Left lung (tissue), 10 donors: Measurements from ENCODE around the gene ACVR1B. TPM values are rescaled to one million over a fixed set of nuclear protein-coding genes. Genes with fewer than 3 reads are reported as not detected.

Source experiments
- ATAC-seq: fragments of 200-7000 bp; cut with Tn5 transposase; one replicate; pipeline ENCODE4 v1.9.1; 2020; ENCODE audit warnings: moderate library complexity
- DNase-seq, 4 donors: peaks; one replicate each; pipeline ENCODE4 v3.0.0-alpha.2; 2013 to 2020
- H3K27ac ChIP-seq, 2 donors: fragments of 200-600 bp; sonication (generic) in 1 of 2; one replicate each; pipeline versions ENCODE4 v1.5.0 to v1.8.0; 2020 to 2021
- H3K27me3 ChIP-seq, 2 donors: fragments of 200-600 bp; sonication (generic) in 1 of 2; one replicate each; pipeline versions ENCODE4 v1.5.0 to v1.8.0; 2020 to 2021
- H3K36me3 ChIP-seq, 2 donors: fragments of 200-600 bp; sonication (generic) in 1 of 2; one replicate each; pipeline versions ENCODE4 v1.5.0 to v1.8.0; 2020 to 2021
- H3K4me1 ChIP-seq, 2 donors: fragments of 200-600 bp; one replicate each; pipeline ENCODE4 v1.8.0; 2021
- H3K4me3 ChIP-seq, 2 donors: fragments of 200-600 bp; sonication (generic) in 1 of 2; one replicate each; pipeline versions ENCODE4 v1.5.0 to v1.8.0; 2020 to 2021; ENCODE audit warnings: mild to moderate bottlenecking in 1 of 2
- H3K9me3 ChIP-seq, 2 donors: fragments of 200-600 bp; sonication (generic) in 1 of 2; one replicate each; pipeline versions ENCODE4 v1.5.0 to v1.8.0; 2020 to 2021
- intact Hi-C, 2 donors: fragments of 100-400 bp; cut with DNase I; formaldehyde crosslinking; loops; one replicate each; pipeline versions ENCODE4 v1.11.2 to v1.14.2; 2022
- polyA plus RNA-seq, 6 donors: library from polyadenylated mRNA; unstranded; fragments of 120-200 nt; gene quantifications; one replicate each; pipeline ENCODE4 v1.2.1, GENCODE V29; 2013; ENCODE audit not compliant: insufficient read length in 6 of 6
- total RNA-seq, 2 donors: library from RNA; stranded (reverse); fragmentation: NEBNext Ultra II Directional; extraction: Animal tissue kit (Norgen Biotek cat#: 25700); gene quantifications; one replicate each; pipeline ENCODE4 v1.2.1, GENCODE V29; 2021
- TF ChIP-seq, protein P1 (sequence below), 2 donors: fragments of 200-600 bp; sonication (generic) in 1 of 2; IDR thresholded peaks; one replicate each; pipeline versions ENCODE4 v1.5.0 to v1.8.0; 2021; ENCODE audit warnings: antibody characterized with exemption in 2 of 2
- donor health status: DM: no; HTN: yes; CAD: no.
- donor health status: DM: no; HTN: no; CAD: no.

Gene ACVR1B
- total and polyA plus RNA-seq, 8 donors, result 13.2 to 26.6 (median 16.5) TPM

DNA sequence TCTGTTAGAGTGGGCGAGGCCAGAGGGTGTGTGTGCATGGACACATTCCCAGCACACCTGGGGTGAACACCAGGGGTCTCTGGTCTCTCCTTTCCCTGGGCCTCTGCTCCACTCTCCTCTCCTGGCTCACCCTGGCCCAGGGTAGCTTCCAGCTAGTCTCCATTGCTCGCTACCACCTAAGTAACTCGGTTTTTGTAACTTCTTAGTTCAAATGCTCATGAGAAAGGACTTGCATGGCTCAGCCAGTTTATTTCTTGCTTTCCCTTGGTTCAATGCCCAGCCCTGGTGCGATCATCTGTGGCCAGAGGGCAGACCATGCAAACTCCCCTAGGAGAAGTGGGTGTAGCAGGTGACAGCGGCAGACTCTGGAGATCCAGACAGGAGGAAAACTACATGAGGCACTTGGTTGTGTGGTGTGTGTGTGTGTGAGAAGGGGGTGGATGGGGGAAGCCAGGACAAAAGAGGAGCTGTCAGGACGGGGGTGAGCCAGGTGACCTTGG lies 8.9 kb upstream of the ACVR1B start:
- ATAC-seq (no peak), DNase-seq (no peak)
- TF ChIP-seq, protein P1, sequence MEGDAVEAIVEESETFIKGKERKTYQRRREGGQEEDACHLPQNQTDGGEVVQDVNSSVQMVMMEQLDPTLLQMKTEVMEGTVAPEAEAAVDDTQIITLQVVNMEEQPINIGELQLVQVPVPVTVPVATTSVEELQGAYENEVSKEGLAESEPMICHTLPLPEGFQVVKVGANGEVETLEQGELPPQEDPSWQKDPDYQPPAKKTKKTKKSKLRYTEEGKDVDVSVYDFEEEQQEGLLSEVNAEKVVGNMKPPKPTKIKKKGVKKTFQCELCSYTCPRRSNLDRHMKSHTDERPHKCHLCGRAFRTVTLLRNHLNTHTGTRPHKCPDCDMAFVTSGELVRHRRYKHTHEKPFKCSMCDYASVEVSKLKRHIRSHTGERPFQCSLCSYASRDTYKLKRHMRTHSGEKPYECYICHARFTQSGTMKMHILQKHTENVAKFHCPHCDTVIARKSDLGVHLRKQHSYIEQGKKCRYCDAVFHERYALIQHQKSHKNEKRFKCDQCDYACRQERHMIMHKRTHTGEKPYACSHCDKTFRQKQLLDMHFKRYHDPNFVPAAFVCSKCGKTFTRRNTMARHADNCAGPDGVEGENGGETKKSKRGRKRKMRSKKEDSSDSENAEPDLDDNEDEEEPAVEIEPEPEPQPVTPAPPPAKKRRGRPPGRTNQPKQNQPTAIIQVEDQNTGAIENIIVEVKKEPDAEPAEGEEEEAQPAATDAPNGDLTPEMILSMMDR (IDR thresholded peaks at IDR 0.05), result no peak
- no peak overlapping the region for H3K4me3 ChIP-seq
- H3K27ac ChIP-seq, result no peak overlapping the region
- no peaks in the 10 kb centered on the region for H3K36me3 ChIP-seq
- H3K4me1 ChIP-seq, result peaks cover 0 to 6% of the 10 kb centered on the region in 2 donors
- H3K9me3 ChIP-seq, result peaks cover 0 to 24% of the 10 kb centered on the region in 2 donors
- intact Hi-C loops, result no loop called here
- H3K27me3 ChIP-seq, result no peaks in the 10 kb centered on the region

DNA sequence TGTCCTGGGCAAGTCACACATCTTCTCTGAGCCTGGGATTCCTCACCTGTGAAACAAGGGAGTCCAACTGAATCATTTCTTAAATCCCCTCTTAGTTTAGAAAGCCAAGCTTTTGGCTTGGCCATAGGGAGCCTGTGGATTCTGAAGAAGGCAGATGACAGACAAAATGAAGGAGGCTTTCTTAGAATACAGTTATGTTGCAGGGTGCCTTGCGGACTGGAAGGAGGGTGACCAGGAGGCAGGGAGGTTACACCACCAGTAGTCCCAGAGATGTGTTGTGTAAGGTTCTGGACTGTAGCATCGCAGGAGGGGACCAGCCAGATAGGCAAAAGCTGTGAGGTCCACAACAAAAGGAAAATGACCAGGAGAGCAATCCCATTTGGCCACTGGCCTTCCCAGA lies 8.2 kb upstream of the ACVR1B start:
- DNase-seq, result no peak
- Histone ChIP-seq H3K4me1 (peaks cover 0 to 6% of the 10 kb centered on the region in 2 donors), H3K27me3 (no peaks in the 10 kb centered on the region), H3K9me3 (peaks cover 0 to 24% of the 10 kb centered on the region in 2 donors), H3K27ac (no peak overlapping the region), H3K4me3 (no peak overlapping the region), H3K36me3 (no peaks in the 10 kb centered on the region)
- TF ChIP-seq, protein P1 (IDR thresholded peaks at IDR 0.05), result no peak
- ATAC-seq, result no peak
- intact Hi-C loops, result no loop called here

- Histone ChIP-seq H3K4me3 (no peak overlapping the region), H3K4me1 (peaks cover 0 to 6% of the 10 kb centered on the region in 2 donors), H3K9me3 (peaks cover 0 to 24% of the 10 kb centered on the region in 2 donors), H3K27ac (no peak overlapping the region), H3K36me3 (no peaks in the 10 kb centered on the region), H3K27me3 (no peaks in the 10 kb centered on the region)
- ATAC-seq (no peak), DNase-seq (no peak)
- TF ChIP-seq, protein P1 (IDR thresholded peaks at IDR 0.05), result no peak
- intact Hi-C loops, result no loop called here
These were observed 6.8 kb upstream of the ACVR1B start for GRCh38 chr12:51944608-51945233.

GRCh38 chr12:51947246-51947996 lies 4.1 kb upstream of the ACVR1B start:
- no peak overlapping the region for H3K4me3 ChIP-seq
- DNase-seq (no peak), ATAC-seq (no peak)
- no peaks in the 10 kb centered on the region for H3K27me3 ChIP-seq
- intact Hi-C loops, result no loop called here
- H3K9me3 ChIP-seq, result peaks cover 0 to 24% of the 10 kb centered on the region in 2 donors
- TF ChIP-seq, protein P1 (IDR thresholded peaks at IDR 0.05), result no peak
- H3K36me3 ChIP-seq, result no peaks in the 10 kb centered on the region
- H3K4me1 ChIP-seq, result peaks cover 0 to 8% of the 10 kb centered on the region in 2 donors
- H3K27ac ChIP-seq, result no peak overlapping the region

- intact Hi-C loops, result no loop called here
- Histone ChIP-seq H3K9me3 (peaks cover 0 to 24% of the 10 kb centered on the region in 2 donors), H3K27ac (no peak overlapping the region), H3K27me3 (no peaks in the 10 kb centered on the region), H3K36me3 (no peaks in the 10 kb centered on the region), H3K4me3 (no peak overlapping the region), H3K4me1 (peaks cover 2 to 14% of the 10 kb centered on the region in 2 donors)
- ATAC-seq (no peak), DNase-seq (no peak)
- TF ChIP-seq, protein P1 (IDR thresholded peaks at IDR 0.05), result no peak
These were observed 3.4 kb upstream of the ACVR1B start for GRCh38 chr12:51948066-51948465.
